Cardiac muscle cell (in vitro differentiated cells and primary cell): Measurements from ENCODE around the gene MICB. TPM values are rescaled to one million over a fixed set of nuclear protein-coding genes. Genes with fewer than 3 reads are reported as not detected.
A peak's percentile ranks its signal among the peaks of the same experiment; 100 is the strongest.

Experiments used
- DNase-seq, 2 donors: peaks; one replicate each; pipeline versions ENCODE4 v3.0.0 to v3.0.0-alpha.2; 2010 to 2017; ENCODE audit warnings: low read depth in 1 of 2, low spot score in 1 of 2
- H3K27ac ChIP-seq: fragments of 200-600 bp; sonication (generic); 2 replicates; pipeline ENCODE4 v1.5.1; 2016
- H3K27me3 ChIP-seq: fragments of 200-600 bp; sonication (generic); 2 replicates; pipeline ENCODE4 v1.6.0; 2016; ENCODE audit warnings: control low read depth
- H3K36me3 ChIP-seq: fragments of 200-600 bp; sonication (generic); 2 replicates; pipeline ENCODE4 v1.5.1; 2016; ENCODE audit warnings: control low read depth
- H3K4me1 ChIP-seq: fragments of 200-600 bp; sonication (generic); 2 replicates; pipeline ENCODE4 v1.8.1; 2017; ENCODE audit warnings: low read depth, mild to moderate bottlenecking, mixed run types
- H3K4me3 ChIP-seq: fragments of 200-600 bp; sonication (generic); 2 replicates; pipeline ENCODE4 v1.5.1; 2016; ENCODE audit warnings: mild to moderate bottlenecking
- H3K9me3 ChIP-seq: fragments of 200-600 bp; sonication (generic); 2 replicates; pipeline ENCODE4 v1.5.1; 2017; ENCODE audit warnings: low read depth, mild to moderate bottlenecking, control low read depth
- CTCF ChIP-seq: IDR thresholded peaks from 2 replicates; pipeline ENCODE4 v1.5.1; 2012; ENCODE audit warnings: low read depth, mild to moderate bottlenecking, low read length
- polyA plus RNA-seq: library from polyadenylated mRNA; unstranded; fragments of >200 nt; fragmentation: Nextera tagmentation; extraction: Ambion mirVana; gene quantifications from 2 replicates; pipeline ENCODE4 v1.2.1, GENCODE V29; 2016
- total RNA-seq: library from RNA; depleted of rRNA; stranded (reverse); fragments of >200 nt; gene quantifications from 2 replicates; pipeline ENCODE4 v1.2.3, GENCODE V29; 2016

MICB gene
- total and polyA plus RNA-seq, 2 experiments from 2014 or later, result 0.99 to 2.2 TPM

- peaks cover 18% of the 10 kb centered on the region for H3K27me3 ChIP-seq
- DNase-seq, result no peak
- no peak overlapping the region for H3K27ac ChIP-seq
- TF ChIP-seq CTCF, result no peak
- no peaks in the 10 kb centered on the region for H3K9me3 ChIP-seq
- H3K4me1 ChIP-seq, result no peaks in the 10 kb centered on the region
- H3K4me3 ChIP-seq, result no peak overlapping the region
- H3K36me3 ChIP-seq, result no peaks in the 10 kb centered on the region
These were observed 31.5 kb upstream of the MICB start for GRCh38 chr6:31466466-31466865.

- Histone ChIP-seq H3K9me3 (no peaks in the 10 kb centered on the region), H3K36me3 (no peaks in the 10 kb centered on the region), H3K27ac (no peak overlapping the region), H3K4me3 (no peak overlapping the region), H3K27me3 (peaks cover 18% of the 10 kb centered on the region), H3K4me1 (no peaks in the 10 kb centered on the region)
- DNase-seq, result no peak
- TF ChIP-seq CTCF, result no peak
These were observed 30.8 kb upstream of the MICB start for GRCh38 chr6:31467151-31467550.

GRCh38 chr6:31468311-31468710, 29.6 kb upstream of the MICB start:
- no peaks in the 10 kb centered on the region for H3K4me1 ChIP-seq
- peaks cover 18% of the 10 kb centered on the region for H3K27me3 ChIP-seq
- no peaks in the 10 kb centered on the region for H3K9me3 ChIP-seq
- no peaks in the 10 kb centered on the region for H3K36me3 ChIP-seq
- peak in 1 of 2 donors; percentile 30 for DNase-seq
- H3K4me3 ChIP-seq, result no peak overlapping the region
- no peak overlapping the region for H3K27ac ChIP-seq
- no peak for TF ChIP-seq CTCF

- Histone ChIP-seq H3K36me3 (no peaks in the 10 kb centered on the region), H3K4me1 (no peaks in the 10 kb centered on the region), H3K27ac (no peak overlapping the region), H3K27me3 (peaks cover 13% of the 10 kb centered on the region), H3K4me3 (no peak overlapping the region), H3K9me3 (no peaks in the 10 kb centered on the region)
- no peak for TF ChIP-seq CTCF
- DNase-seq, result no peak
These were observed 27.1 kb upstream of the MICB start for GRCh38 chr6:31470801-31471200.

- H3K4me1 ChIP-seq, result no peaks in the 10 kb centered on the region
- peaks cover 18% of the 10 kb centered on the region for H3K27me3 ChIP-seq
- H3K27ac ChIP-seq, result no peak overlapping the region
- H3K9me3 ChIP-seq, result no peaks in the 10 kb centered on the region
- no peak overlapping the region for H3K4me3 ChIP-seq
- no peak for DNase-seq
- no peaks in the 10 kb centered on the region for H3K36me3 ChIP-seq
- no peak for TF ChIP-seq CTCF
These were observed 26.2 kb upstream of the MICB start for GRCh38 chr6:31471711-31472110.

GRCh38 chr6:31472259-31472658, 25.7 kb upstream of the MICB start:
- Histone ChIP-seq H3K27ac (no peak overlapping the region), H3K36me3 (no peaks in the 10 kb centered on the region), H3K27me3 (peaks cover 18% of the 10 kb centered on the region), H3K9me3 (no peaks in the 10 kb centered on the region), H3K4me3 (no peak overlapping the region), H3K4me1 (no peaks in the 10 kb centered on the region)
- TF ChIP-seq CTCF, result no peak
- no peak for DNase-seq
